ENCODE results near the gene NFKB1.

GRCh38 chr4:102553982-102554381 is 52.8 kb downstream of the NFKB1 start:
- TF ChIP-seq, protein P1, sequence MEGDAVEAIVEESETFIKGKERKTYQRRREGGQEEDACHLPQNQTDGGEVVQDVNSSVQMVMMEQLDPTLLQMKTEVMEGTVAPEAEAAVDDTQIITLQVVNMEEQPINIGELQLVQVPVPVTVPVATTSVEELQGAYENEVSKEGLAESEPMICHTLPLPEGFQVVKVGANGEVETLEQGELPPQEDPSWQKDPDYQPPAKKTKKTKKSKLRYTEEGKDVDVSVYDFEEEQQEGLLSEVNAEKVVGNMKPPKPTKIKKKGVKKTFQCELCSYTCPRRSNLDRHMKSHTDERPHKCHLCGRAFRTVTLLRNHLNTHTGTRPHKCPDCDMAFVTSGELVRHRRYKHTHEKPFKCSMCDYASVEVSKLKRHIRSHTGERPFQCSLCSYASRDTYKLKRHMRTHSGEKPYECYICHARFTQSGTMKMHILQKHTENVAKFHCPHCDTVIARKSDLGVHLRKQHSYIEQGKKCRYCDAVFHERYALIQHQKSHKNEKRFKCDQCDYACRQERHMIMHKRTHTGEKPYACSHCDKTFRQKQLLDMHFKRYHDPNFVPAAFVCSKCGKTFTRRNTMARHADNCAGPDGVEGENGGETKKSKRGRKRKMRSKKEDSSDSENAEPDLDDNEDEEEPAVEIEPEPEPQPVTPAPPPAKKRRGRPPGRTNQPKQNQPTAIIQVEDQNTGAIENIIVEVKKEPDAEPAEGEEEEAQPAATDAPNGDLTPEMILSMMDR (IDR thresholded peaks at IDR 0.05) = no peak
- no peak for TF ChIP-seq EZH2 (IDR thresholded peaks at IDR 0.05; ENCODE audit: borderline replicate concordance, insufficient read depth, low read depth, low read length, poor library complexity, severe bottlenecking)

Data from B cell (primary cell).